HG03064 (cell line): ENCODE data around the gene CHD5.
"Not testable (repeated sequence)": the region's sequence is repeated elsewhere in the genome, so short reads cannot be mapped to it uniquely, and the experiment has no call there.

Experiments
- ATAC-seq: cut with Tn5 transposase; IDR thresholded peaks from one replicate; pipeline ENCODE4 v1.9.1; 2021; ENCODE audit warnings: low read depth; ENCODE audit not compliant: unreplicated experiment

The CHD5 gene

GRCh38 chr1:6090996-6091822 lies 88.9 kb downstream of the CHD5 start:
- ATAC-seq, result no peak

- ATAC-seq, result no peak
Measured at GRCh38 chr1:6090288-6090687, 89.8 kb downstream of the CHD5 start.

- no peak for ATAC-seq
Measured at GRCh38 chr1:6088956-6089355, 91.2 kb downstream of the CHD5 start.

GRCh38 chr1:6087958-6088357 lies 92.2 kb downstream of the CHD5 start:
- no peak for ATAC-seq

GRCh38 chr1:6087377-6087772 lies 92.7 kb downstream of the CHD5 start:
- no peak for ATAC-seq

GRCh38 chr1:6086762-6087376 lies 93.3 kb downstream of the CHD5 start:
- ATAC-seq, result no peak

GRCh38 chr1:6086358-6086757 lies 93.8 kb downstream of the CHD5 start:
- ATAC-seq, result no peak

- ATAC-seq, result no peak
Measured at GRCh38 chr1:6085666-6086065, 94.5 kb downstream of the CHD5 start.

- ATAC-seq, result no peak
Measured at GRCh38 chr1:6084781-6085495, 95.2 kb downstream of the CHD5 start.

GRCh38 chr1:6083801-6084446 lies 96.2 kb downstream of the CHD5 start:
- ATAC-seq, result no peak

- ATAC-seq, result no peak
Measured at GRCh38 chr1:6083385-6083784, 96.7 kb downstream of the CHD5 start.

GRCh38 chr1:6082430-6082971 lies 97.6 kb downstream of the CHD5 start:
- no peak for ATAC-seq

- ATAC-seq, result no peak
Measured at GRCh38 chr1:6081901-6082300, 98.2 kb downstream of the CHD5 start.

GRCh38 chr1:6080469-6080868 lies 99.7 kb downstream of the CHD5 start:
- ATAC-seq, result no peak

- ATAC-seq, result no peak
Measured at GRCh38 chr1:6077919-6078318, 102.2 kb downstream of the CHD5 start.

- no peak for ATAC-seq
Measured at GRCh38 chr1:6077506-6077905, 102.6 kb downstream of the CHD5 start.

- not testable (repeated sequence) for ATAC-seq
Measured at GRCh38 chr1:6077061-6077460, 103.1 kb downstream of the CHD5 start.

GRCh38 chr1:6075748-6076147 lies 104.4 kb downstream of the CHD5 start:
- no peak for ATAC-seq

- no peak for ATAC-seq
Measured at GRCh38 chr1:6074192-6074901, 105.8 kb downstream of the CHD5 start.

- no peak for ATAC-seq
Measured at GRCh38 chr1:6073480-6074053, 106.6 kb downstream of the CHD5 start.
